Stimulated activated CD4-positive, alpha-beta T cell treated with anti-CD3 and anti-CD28 coated beads, Interleukin-2, amount 100 ng/mL, for 24 hours (primary cell): ENCODE data around the gene INTS15.
A peak's percentile ranks its signal among the peaks of the same experiment; 100 is the strongest.
"Not testable (repeated sequence)": the region's sequence is repeated elsewhere in the genome, so short reads cannot be mapped to it uniquely, and the experiment has no call there.

Experiments
- DNase-seq, 2 donors: peaks; one replicate each; pipeline ENCODE4 v3.0.0-alpha.2; 2020

INTS15 gene

DNA sequence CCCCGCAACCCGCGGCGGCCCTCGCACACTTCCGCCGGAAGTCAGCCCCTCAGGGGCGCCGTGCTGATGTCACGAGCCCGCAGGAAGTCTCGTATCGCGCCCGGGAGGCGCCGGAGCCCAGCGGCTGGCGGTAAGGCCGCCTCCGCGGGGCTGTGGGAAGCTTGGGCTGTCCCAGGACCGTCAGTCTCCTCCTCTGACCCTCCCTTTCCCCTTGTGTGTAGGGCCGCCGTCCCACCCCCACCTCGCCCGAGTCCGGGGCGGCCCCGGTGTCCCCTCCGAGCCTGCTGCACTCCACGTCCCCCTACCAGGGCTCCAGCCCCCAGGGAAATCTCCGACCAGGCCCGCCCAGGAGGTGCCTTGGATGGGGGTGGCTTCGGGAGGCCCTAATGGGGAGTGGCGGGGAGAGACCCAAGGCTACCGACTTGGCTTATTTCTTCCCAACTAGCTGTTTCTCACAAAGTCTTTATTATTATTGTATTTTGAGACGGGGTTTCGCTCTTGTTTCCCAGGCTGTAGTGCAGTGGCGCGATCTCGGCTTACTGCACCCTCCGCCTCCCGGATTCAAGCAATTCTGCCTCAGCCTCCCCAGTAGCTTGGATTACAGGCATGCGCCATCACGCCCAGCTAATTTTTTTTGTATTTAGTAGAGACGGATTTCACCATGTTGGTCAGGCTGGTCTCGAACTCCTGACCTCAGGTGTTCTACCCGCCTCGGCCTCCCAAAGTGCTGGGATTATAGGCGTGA, 12.3 kb upstream of the INTS15 start, which contains the start of gene ZDHHC4:
Gene ZDHHC4, plus strand, starts transcription at position 86 of the 745 bp plus-strand sequence. CDS start 3,108 bp downstream, outside the sequence.
- DNase-seq = peak; percentile 89 to 92

DNA sequence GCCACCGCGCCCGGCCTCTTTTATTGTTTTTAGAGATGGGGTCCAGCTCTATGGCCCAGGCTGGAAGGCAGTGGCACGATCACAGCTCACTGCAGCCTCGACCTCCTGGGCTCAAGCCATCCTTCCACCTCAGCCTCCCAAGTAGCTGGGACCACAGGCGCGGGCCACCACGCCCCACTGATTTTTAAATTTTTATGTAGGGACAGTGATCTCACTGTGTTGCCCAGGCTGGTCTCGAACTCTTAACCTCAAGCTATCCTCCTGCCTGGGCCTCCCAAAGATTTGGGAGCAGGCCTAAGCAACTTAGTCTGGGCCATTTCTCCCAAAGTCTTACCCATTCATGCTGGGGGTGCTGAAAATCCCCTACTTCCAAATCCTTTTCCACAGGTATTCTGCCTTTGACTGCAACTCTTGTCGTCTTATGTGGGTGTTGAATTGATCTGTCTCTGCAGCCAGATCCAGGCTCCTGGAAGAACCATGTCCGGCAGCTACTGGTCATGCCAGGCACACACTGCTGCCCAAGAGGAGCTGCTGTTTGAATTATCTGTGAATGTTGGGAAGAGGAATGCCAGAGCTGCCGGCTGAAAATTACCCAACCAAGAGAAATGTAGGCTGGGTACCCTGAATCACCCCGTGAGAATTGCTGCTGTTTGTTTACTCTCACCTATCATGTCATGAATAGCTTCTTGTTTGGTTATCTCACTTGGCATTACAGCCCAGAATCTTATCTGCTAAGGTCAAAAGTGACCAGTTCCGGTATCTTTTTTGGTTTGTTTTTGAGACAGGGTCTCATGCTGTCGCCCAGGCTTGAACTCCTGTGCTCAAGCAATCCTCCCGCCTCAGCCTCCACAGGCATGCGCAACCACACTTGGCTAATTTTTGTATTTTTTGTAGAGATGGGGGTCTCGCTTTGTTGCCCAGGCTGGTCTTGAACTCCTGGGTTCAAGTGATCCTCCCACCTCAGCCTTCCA, 11.4 kb upstream of the INTS15 start:
- no peak for DNase-seq

DNA sequence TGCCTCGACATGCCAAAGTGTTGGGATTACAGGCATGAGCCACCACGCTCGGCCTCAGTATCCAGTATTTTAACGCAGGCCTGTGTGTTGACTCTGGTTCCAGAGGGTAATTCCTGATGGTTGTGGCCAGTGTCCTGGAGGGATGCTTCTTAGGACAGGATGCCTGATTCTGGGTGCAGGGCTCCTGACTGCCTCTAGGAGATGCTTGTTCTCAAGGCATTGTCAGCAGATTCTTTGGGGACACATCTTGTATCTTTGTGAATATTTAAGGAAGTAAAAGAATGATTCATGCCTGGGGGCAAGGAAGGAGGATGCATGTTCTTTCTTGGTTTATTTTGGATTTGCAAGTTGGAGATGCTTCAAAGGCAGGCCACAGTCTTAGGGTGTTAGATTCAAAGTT, 10.4 kb upstream of the INTS15 start:
- no peak for DNase-seq

DNA sequence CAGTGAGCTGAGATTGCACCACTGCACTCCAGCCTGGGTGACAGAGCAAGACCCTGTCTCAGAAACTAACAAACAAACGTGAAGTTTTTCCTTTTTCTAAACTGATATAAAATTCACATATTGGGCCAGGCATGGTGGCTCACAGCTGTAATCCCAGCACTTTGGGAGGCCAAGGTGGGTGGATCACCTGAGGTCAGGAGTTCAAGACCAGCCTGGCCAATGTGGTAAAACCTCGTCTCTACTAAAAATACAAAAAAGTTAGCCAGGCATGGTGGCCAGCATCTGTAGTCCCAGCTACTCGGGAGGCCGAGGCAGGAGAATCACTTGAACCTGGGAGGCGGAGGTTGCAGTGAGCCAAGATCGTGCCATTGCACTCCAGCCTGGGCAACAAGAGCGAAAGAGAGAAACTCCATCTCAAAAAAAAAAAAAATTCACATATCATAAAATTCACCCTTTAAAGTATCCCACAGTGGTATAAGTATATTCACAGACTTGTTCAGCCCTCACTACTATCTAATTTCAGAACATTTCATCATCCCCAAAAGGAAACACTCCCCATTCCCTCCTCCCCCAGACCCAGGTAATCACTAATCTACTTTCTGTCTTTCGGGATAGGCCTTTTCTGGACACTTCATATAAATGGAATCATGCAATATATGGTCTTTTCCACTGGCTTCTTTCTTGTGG, 3.9 kb upstream of the INTS15 start:
- not testable (repeated sequence) for DNase-seq

DNA sequence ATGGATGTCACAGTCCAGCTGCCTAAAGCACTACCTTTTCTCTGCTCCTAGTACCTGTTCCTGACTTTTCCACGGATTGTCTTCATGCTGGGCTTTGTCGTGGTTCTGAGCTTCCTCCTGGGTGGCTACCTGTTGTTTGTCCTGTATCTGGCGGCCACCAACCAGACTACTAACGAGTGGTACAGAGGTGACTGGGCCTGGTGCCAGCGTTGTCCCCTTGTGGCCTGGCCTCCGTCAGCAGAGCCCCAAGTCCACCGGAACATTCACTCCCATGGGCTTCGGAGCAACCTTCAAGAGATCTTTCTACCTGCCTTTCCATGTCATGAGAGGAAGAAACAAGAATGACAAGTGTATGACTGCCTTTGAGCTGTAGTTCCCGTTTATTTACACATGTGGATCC, 1.3 kb upstream of the INTS15 start:
- DNase-seq = no peak

DNA sequence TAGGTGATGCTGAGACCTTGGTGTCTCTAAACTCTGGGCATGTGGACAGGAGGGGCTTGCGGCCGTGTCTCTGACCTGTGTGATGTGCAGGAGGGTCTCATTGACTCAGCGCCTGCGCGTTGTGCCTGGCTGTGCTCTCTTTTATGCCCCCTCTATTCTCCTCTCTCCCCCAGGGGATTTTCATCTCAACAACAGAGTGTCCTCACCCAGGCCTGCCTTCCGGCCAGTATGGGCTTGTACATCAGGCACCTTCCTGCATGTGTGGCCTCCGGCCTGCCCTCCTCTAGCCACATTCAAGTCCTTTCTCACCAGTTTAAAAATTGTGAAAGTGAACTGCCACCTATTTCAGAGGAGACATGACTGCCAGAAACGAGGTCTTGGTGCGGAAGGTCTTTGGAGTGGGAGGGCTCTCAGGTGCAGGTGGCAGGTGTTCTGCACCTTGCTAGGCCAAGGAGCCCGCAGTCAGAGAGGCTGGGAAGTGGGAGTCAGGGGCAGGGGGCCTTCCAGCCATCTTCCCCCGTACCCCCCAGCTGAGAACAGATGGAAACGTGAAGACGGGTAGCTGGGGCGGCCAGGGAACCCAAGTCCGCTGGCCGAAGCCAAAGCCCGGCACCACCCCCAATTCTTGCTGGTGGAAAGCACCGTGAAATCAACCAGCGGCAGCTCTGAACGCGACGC, 531 bp upstream of the INTS15 start:
- DNase-seq = no peak

DNA sequence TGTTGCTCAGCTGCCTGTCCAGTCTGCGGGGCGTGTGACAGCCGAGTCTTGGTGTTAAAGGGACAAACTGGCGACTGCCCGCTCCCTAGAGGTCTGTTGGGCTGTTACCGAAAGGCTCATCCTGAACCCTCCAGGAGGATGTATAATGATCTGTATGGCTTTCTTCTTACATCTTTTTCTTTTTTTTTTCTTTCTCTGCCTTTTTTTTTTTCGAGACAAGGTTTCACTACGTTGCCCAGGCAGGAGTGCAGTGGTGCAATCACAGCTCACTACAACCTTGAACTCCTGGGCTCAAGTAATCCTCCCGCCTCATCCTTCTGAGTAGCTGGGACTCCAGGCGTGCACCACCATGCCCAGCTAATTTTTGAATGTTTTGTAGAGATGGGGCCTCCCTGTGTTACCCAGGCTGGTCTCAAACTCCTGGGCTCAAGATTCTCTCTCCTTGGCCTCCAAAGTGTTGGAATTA, 857 bp downstream of the INTS15 start:
- no peak for DNase-seq

DNA sequence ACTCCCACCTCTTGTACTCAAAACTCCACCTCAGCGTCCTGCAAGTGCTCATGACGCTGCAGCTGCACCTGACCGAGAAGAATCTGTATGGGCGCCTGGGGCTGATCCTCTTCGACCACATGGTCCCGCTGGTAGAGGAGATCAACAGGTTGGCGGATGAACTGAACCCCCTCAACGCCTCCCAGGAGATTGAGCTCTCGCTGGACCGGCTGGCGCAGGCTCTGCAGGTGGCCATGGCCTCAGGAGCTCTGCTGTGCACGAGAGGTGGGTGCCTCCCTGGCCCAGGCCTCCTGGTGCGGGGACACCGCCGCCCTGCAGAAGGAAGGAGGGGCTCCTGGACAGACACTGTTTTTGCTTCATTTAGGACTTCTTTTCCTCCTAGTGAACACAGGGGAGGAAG, 10.3 kb downstream of the INTS15 start:
- DNase-seq = no peak

DNA sequence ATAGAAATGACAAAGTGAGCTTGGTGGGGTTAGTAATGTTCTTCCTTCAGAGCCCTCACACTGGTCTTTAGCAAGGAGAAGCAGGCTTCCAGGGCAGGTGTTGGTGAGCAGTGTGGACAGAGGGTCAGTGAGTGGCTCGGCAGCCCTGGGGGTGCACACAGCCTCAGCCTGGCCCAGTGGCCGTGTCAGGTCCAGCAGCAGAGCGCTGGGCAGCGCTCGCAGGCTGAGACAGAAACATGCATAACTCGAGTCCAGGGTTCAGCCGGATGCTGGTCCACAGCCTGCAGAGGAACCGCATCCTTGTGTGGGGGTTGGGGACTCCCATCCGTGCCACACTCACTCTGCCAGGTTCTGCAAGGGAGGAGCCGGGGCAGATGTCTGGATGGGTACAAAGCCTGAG, 14.6 kb downstream of the INTS15 start:
- no peak for DNase-seq

DNA sequence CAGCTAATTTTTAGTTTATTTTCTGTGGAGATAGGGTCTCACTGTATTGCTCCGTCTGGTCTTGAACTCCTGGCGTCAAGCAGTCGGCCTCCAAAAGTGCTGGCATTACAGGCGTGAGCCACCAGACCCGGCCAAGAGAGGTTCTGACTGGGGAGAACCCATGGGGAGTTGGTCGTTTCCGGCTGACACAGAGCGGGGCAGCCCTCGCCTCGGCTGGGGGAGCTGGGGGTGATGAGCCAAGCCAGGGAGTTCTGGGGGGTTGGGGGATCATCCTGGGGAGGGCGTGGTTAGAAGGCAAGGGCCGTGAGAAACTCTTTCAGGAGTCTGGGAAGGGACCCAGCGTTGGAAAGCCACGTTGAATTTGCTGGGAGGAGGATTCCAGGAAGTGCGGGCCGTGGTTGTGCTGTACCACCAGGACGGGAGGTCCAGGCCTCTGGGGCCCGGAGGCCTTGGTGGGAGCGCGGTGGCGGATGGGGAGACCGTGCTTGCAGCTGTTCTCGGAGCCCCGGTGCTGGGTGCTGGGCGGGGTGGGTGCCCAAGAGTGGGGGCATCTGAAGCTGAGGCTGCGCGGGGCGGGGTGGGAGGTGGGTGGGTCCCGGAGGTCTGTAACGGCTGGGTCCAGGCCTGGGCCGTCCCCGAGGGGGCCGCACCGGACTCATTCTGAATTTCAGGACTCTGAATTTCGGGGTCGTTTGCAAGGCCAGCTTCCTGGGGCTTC, 17.2 kb downstream of the INTS15 start:
- no peak for DNase-seq

DNA sequence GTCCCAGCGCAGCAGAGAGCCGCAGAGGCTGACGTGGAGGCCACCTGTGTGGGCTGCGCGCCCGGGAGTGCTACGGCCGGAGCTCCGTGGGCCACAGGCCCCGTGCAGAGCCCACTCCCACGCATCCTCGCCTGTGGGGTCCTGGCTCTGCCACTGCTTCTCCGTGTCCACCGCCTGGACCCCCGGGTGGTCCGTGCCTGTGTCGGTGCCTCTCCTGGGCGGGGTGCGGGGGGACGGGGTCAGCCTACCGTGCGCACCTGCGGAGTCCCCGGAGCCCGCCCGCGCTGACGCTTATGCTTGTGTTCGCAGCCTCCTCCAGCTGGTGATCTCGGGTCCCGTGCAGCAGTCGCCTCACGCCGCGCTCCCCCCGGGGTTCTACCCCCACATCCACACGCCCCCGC, 17.8 kb downstream of the INTS15 start:
- no peak for DNase-seq

DNA sequence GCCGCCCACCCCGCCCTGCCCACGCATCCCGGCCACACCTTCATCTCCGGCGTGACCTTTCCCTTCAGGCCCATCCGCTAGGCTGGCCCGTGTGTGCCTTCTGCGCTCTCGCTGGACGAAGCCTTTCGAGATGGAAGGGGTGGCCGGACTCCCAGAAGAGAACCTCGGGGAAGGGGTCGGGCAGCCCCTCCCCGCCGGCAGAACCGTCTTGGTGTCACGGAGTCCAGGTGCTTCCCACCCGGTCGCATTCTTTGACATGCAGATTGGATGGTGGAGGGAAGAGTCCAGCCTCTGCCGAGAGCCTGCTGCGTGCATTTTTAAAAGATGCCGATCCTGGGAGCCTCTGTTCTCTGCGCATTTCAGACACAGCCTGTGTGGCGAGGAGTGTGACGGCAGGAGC, 18.3 kb downstream of the INTS15 start:
- DNase-seq = no peak

DNA sequence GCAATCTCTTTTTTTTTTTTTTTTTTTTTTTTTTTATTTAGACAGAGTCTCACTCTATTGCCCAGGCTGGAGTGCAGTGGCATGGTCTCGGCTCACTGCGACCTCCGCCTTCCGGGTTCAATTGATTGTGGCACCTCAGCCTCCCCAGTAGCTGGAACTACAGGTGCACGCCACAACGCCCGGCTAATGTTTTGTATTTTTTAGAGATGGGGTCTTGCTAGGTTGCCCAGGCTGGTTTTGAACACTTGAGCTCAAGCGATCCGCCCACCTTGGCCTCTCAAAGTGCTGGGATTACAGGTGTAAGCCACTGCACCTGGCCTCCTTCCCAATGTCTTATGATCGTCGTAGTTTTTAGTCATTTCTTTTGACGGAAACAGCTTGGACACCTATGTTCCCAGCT, 19.0 kb downstream of the INTS15 start:
- no peak for DNase-seq

DNA sequence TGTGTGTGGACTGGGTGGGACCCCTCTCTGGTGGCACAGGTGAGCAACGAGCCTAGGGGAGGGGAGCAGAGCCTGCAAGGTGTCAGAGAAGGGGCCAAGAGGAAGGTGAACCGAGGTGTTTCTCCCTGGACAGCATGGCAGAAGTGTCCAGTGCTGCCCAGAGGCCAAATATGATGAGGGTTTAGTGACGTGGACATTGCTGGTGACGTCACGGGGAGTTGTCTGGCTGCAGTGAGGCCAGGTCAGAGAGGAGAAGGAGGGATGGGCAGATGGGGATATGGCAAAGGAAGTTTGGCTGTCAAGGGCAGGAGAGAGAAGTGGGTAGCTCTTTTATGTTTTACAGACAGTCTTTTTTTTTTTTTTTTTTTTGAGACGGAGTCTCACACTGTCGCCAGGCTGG, 23.0 kb downstream of the INTS15 start:
- DNase-seq = no peak

DNA sequence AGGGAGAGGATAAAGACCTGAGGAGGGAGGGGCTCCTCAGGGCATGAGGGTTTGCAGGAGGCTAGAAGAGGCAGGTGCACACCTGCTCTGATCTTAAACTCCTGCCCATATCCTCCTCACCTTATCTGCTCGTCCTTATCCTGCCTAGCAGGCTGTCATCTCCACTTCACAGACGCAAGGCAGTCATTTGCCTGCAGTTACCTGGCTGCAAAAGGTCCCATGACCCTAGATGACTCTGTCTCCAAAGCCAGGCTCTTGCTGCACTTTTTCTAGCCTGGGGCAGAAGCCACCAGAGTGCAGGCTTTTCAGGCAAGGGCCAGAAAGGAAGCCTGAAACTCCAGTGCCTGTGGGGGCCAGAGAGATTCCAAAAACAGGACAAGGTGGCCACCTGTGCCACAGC, 23.9 kb downstream of the INTS15 start:
- no peak for DNase-seq

DNA sequence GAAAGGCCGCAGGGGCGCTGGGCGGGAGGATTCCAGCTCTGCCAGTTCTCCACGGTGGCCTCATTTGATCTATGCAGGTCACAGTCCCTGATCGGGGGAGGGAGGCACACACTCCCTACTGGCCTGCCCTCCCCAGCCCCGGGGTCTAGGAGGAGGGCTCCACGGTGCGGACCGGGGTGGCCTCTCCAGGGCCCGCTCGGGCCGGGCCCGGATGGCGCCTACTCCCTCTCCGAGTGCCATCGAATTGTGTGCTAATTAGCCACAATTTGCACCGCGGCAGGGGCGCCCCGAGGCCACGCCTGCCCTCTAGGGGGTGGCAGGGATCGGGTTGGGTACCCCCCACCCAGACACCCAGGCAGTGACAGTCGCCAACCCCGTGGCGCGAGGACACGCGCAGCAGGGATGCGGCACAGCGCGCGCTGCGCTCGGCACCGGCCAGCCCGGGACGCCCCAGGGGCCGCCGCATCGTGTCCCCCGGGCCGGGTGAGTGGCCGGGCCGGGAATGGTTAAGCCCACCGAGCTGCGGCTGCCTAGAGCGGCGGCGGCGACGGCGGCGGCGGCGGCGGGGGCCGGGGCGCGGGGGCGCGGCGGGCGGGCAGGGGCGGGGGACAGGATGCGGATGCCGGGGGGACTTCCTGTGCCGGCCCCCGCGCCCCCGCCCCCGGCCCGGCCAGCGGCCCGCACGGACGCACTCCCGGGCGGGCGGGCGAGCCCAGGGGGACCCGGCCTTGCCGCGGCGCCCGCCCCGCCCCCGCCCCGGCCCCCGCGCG, 25.3 kb downstream of the INTS15 start, which contains the start of gene ZNF853:
Gene ZNF853, plus strand, starts transcription at position 658 of the 770 bp plus-strand sequence. CDS start 565 bp downstream, outside the sequence.
- peak in 1 of 2 donors; percentile 25 for DNase-seq

DNA sequence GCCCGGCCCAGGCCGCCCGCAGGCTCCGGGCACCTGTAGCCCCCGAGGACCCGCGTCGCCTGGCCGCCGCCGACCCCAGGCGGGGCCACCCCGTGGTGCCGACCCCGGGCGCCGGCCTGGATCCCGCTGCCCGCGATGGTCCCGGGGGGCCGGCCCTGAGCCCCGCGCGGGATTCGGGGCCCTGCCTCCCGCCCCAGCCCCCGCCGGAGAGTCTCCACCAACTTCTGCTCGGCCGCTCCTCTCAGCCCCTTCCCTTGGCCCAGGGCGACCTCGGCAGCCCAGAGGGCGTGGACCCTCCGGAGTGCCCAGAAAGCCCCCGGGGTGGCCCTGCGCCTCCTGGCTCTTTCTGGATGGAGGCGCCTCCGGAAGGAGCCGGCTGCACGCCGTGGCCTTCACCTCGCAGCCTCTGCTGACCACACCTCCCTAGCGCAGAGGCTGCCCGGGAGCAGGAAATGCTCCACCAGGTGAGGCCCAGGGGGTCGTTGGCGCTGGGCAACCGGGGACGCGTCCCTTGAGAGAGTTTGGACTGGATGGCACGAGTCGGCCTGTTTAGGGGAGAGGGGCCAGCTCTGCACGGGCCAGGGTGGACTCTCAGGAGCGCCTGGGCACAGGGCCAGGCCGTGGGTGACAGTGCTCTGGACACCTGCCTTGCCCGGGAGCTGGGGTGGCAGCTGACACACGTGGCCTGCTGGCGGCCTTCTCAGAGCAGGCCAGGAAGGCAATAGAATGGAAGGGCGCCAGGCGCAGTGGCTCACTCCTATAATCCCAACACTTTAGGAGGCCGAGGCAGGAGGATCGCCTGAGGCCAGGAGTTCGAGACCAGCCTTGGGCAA, 26.1 kb downstream of the INTS15 start:
- DNase-seq = no peak

DNA sequence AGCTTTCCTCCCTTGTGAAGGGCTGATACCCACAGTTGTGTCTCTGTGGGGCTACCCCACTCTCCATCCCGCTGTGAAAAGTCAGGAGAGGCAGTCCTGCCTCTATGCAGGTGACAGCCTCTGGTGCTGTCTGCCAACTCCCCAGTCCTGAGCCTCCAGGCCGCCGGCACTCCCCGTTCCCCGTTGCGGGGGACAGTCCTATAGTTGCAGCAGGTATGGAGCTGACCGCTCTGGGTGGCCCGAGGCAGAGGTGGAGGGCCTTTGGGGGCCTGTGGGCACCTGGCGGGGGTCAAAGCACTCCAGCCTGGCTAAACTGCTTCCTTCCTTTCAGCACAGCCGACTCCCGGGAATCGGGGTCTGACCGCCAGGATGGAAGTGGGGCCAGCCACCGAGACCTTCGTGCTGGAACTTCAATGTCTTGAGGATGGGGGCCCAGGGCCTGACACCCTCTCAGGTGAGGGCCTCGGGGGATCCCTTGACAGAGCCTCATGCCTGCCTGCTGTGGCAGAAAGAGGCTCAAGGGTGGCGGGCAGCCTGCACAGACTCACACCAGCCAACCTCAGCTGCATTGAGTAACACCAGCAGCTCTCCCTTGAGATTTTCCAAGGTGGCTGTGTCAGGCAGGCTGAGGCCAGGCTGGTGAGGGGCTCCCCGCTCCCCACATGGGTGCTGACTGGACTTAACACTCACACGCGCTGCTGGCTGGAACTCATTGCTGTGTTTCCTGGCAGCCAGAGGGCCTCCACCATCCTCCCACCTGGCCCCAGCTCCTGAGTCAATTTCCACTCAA, 27.2 kb downstream of the INTS15 start:
- no peak for DNase-seq

DNA sequence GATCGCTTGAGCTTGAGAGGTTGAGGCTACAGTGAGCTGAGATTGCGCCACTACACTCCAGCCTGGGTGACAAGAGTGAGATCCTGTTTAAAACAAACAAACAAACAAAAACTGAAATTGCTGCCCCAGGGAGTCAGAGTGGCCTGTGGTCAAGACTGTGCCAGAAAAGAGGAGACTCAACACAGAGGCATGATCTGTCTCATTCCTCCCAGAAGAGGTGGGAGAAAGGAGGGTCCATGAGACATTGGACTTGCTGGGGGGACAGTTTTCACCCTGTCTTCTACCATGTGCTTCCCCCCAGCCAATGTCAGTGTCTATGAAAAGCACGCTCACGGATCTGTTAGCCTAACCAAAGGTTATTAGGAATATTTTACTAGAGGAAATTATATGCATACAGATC, 28.8 kb downstream of the INTS15 start:
- no peak for DNase-seq
